Kidney (tissue), 14 donors: ENCODE results near the gene DZANK1. TPM values are rescaled to one million over a fixed set of nuclear protein-coding genes. Genes with fewer than 3 reads are reported as not detected.

Experiments
- DNase-seq, 5 donors: peaks; one replicate each; pipeline ENCODE4 v3.0.0-alpha.2; 2013 to 2020
- FAIRE-seq: peaks from 2 replicates; lab custom pipeline; 2012; peaks lifted over from hg19 to GRCh38; lab: Jason Lieb, UNC
- H3K27ac ChIP-seq, 2 donors: one replicate each; pipeline ENCODE4 v1.7.0; 2013; ENCODE audit warnings: low read depth in 2 of 2, low read length in 2 of 2, inconsistent platforms in 1 of 2
- H3K27me3 ChIP-seq: one replicate; pipeline ENCODE4 v1.7.1; 2013; ENCODE audit warnings: low read length, inconsistent platforms; ENCODE audit not compliant: control insufficient read depth, insufficient read depth
- H3K36me3 ChIP-seq, 3 donors: one replicate each; pipeline versions ENCODE4 v1.7.0 to v1.7.1; 2013; ENCODE audit warnings: low read length in 3 of 3, control low read depth in 1 of 3, inconsistent platforms in 1 of 3; ENCODE audit not compliant: insufficient read depth in 3 of 3, control insufficient read depth in 2 of 3
- H3K4me1 ChIP-seq, 3 donors: one replicate each; pipeline versions ENCODE4 v1.7.0 to v1.7.1; 2013; ENCODE audit warnings: low read length in 3 of 3, inconsistent platforms in 1 of 3, low read depth in 1 of 3; ENCODE audit not compliant: control insufficient read depth in 2 of 3, insufficient read depth in 2 of 3
- H3K4me3 ChIP-seq, 3 donors: one replicate each; pipeline versions ENCODE4 v1.7.0 to v1.8.1; 2013; ENCODE audit warnings: low read length in 3 of 3, control low read depth in 1 of 3, inconsistent platforms in 1 of 3
- H3K9ac ChIP-seq, 3 donors: one replicate each; pipeline versions ENCODE4 v1.7.0 to v1.7.1; 2013; ENCODE audit warnings: low read length in 3 of 3, control low read depth in 1 of 3, inconsistent platforms in 1 of 3
- H3K9me3 ChIP-seq, 3 donors: one replicate each; pipeline versions ENCODE4 v1.7.0 to v1.7.1; 2013; ENCODE audit warnings: low read length in 3 of 3, control low read depth in 1 of 3, inconsistent platforms in 1 of 3; ENCODE audit not compliant: control insufficient read depth in 2 of 3, insufficient read depth in 1 of 3
- CTCF ChIP-seq: IDR thresholded peaks from 3 replicates; pipeline ENCODE4 v1.5.1; 2012; ENCODE audit warnings: mild to moderate bottlenecking, moderate library complexity, borderline replicate concordance; ENCODE audit not compliant: insufficient read depth; ENCODE audit errors: extremely low read depth
- intact Hi-C: fragments of 100-400 bp; cut with DNase I; formaldehyde crosslinking; loops from one replicate; pipeline ENCODE4 v1.11.1; 2022
- polyA plus RNA-seq: library from polyadenylated mRNA; stranded (reverse); fragments of 350-450 nt; fragmentation: Illumina TruSeq; extraction: RNeasy Lipid Tissue Mini Kit (QIAGEN cat#74804); gene quantifications from one replicate; pipeline ENCODE4 v1.2.3, GENCODE V29; 2014; ENCODE audit warnings: low read depth, low replicate concordance; ENCODE audit not compliant: insufficient read depth
- total RNA-seq: library from RNA; stranded (reverse); fragmentation: NEBNext Ultra II Directional; extraction: Animal tissue kit (Norgen Biotek cat#: 25700); gene quantifications from one replicate; pipeline ENCODE4 v1.2.1, GENCODE V29; 2021
- donor health status: control.
- donor health status: control.
- donor health status: control.
- donor health status: control.
- donor health status: control.
- donor health status: DM: yes; HTN: yes; CAD: no.
- donor health status: Normal renal cell carcinoma (clear cell type).

DZANK1 gene
- total and polyA plus RNA-seq, 2 donors from 2014 or later: 3.9 to 6.2 TPM

- FAIRE-seq (no peak), DNase-seq (peak in 2 of 5 donors; percentile 43 to 80)
- H3K27me3 ChIP-seq: no peaks in the 10 kb centered on the region
- intact Hi-C loops: no loop called here
- H3K9me3 ChIP-seq: peaks cover 0 to 4% (median 0%) of the 10 kb centered on the region in 3 donors
- no peak for TF ChIP-seq CTCF
- peaks cover 0 to 3% (median 0%) of the 10 kb centered on the region in 3 donors for H3K4me1 ChIP-seq
- no peak overlapping the region for H3K9ac ChIP-seq
- H3K36me3 ChIP-seq: peaks cover 0 to 3% (median 2%) of the 10 kb centered on the region in 3 donors
- no peak overlapping the region for H3K4me3 ChIP-seq
- no peak overlapping the region for H3K27ac ChIP-seq
These were observed 69.8 kb downstream of the DZANK1 start for GRCh38 chr20:18397030-18397429.

GRCh38 chr20:18395544-18395943 lies 71.3 kb downstream of the DZANK1 start:
- no peak for TF ChIP-seq CTCF
- peaks cover 0 to 3% (median 0%) of the 10 kb centered on the region in 3 donors for H3K4me1 ChIP-seq
- H3K9me3 ChIP-seq: no peaks in the 10 kb centered on the region
- no peak overlapping the region for H3K9ac ChIP-seq
- DNase-seq (no peak), FAIRE-seq (no peak)
- H3K4me3 ChIP-seq: no peak overlapping the region
- intact Hi-C loops: no loop called here
- H3K27me3 ChIP-seq: no peaks in the 10 kb centered on the region
- H3K36me3 ChIP-seq: peaks cover 0 to 2% (median 0%) of the 10 kb centered on the region in 3 donors
- H3K27ac ChIP-seq: no peak overlapping the region

- H3K9ac ChIP-seq: no peak overlapping the region
- DNase-seq: no peak
- FAIRE-seq: no peak
- no peaks in the 10 kb centered on the region for H3K9me3 ChIP-seq
- H3K4me3 ChIP-seq: no peak overlapping the region
- H3K36me3 ChIP-seq: peaks cover 0 to 2% (median 0%) of the 10 kb centered on the region in 3 donors
- peaks cover 0 to 3% (median 0%) of the 10 kb centered on the region in 3 donors for H3K4me1 ChIP-seq
- intact Hi-C loops: no loop called here
- H3K27ac ChIP-seq: no peak overlapping the region
- no peaks in the 10 kb centered on the region for H3K27me3 ChIP-seq
- no peak for TF ChIP-seq CTCF
These were observed 72.5 kb downstream of the DZANK1 start for GRCh38 chr20:18394363-18394762.

GRCh38 chr20:18391686-18392085 lies 75.1 kb downstream of the DZANK1 start:
- FAIRE-seq (no peak), DNase-seq (no peak)
- Histone ChIP-seq H3K27ac (no peak overlapping the region), H3K4me3 (no peak overlapping the region), H3K9ac (no peak overlapping the region), H3K4me1 (no peaks in the 10 kb centered on the region), H3K9me3 (no peaks in the 10 kb centered on the region), H3K27me3 (no peaks in the 10 kb centered on the region), H3K36me3 (no peaks in the 10 kb centered on the region)
- TF ChIP-seq CTCF: no peak
- intact Hi-C loops: no loop called here
